RWPE2 (cell line): ENCODE results near the gene ARL6IP5.

Experiments used
- ATAC-seq: fragments of 200-7000 bp; cut with Tn5 transposase; 3 replicates; pipeline ENCODE4 v1.9.1; 2021; ENCODE audit warnings: low read depth
- DNase-seq: peaks from one replicate; pipeline ENCODE4 v3.0.0-alpha.2; 2020; ENCODE audit warnings: low spot score
- H3K27ac ChIP-seq: fragments of 450-650 bp; 2 replicates; pipeline ENCODE4 v1.5.1; 2017; ENCODE audit warnings: mild to moderate bottlenecking; ENCODE audit not compliant: poor library complexity, severe bottlenecking
- H3K27me3 ChIP-seq: fragments of 250-450 bp; sonication (Bioruptor Pico); 2 replicates; pipeline ENCODE4 v1.5.1; 2021; ENCODE audit warnings: mild to moderate bottlenecking, moderate library complexity; ENCODE audit not compliant: insufficient read depth, poor library complexity, severe bottlenecking
- H3K36me3 ChIP-seq: fragments of 250-450 bp; sonication (Bioruptor Pico); 2 replicates; pipeline ENCODE4 v1.5.1; 2020; ENCODE audit warnings: low read depth, mild to moderate bottlenecking, moderate library complexity
- H3K4me1 ChIP-seq: fragments of 250-450 bp; sonication (Bioruptor Pico); 2 replicates; pipeline ENCODE4 v1.5.1; 2021; ENCODE audit warnings: mild to moderate bottlenecking, moderate library complexity; ENCODE audit not compliant: insufficient read depth, poor library complexity, severe bottlenecking
- H3K4me3 ChIP-seq: fragments of 250-450 bp; sonication (Bioruptor Pico); 2 replicates; pipeline ENCODE4 v1.5.1; 2021; ENCODE audit warnings: mild to moderate bottlenecking, moderate library complexity; ENCODE audit not compliant: severe bottlenecking
- H3K9me3 ChIP-seq: fragments of 250-450 bp; sonication (Bioruptor Pico); 2 replicates; pipeline ENCODE4 v1.5.1; 2021; ENCODE audit warnings: mild to moderate bottlenecking, moderate library complexity; ENCODE audit not compliant: severe bottlenecking
- CTCF ChIP-seq: fragments of 450-650 bp; IDR thresholded peaks from one replicate; pipeline ENCODE4 v1.5.1; 2017; ENCODE audit warnings: mild to moderate bottlenecking, moderate library complexity; ENCODE audit not compliant: poor library complexity, severe bottlenecking

ARL6IP5 gene

GRCh38 chr3:69103123-69103522, 18.4 kb downstream of the ARL6IP5 start:
- Histone ChIP-seq H3K4me3 (no peak overlapping the region), H3K4me1 (no peaks in the 10 kb centered on the region), H3K27ac (no peak overlapping the region), H3K9me3 (no peaks in the 10 kb centered on the region), H3K36me3 (peaks cover 60% of the 10 kb centered on the region), H3K27me3 (no peaks in the 10 kb centered on the region)
- ATAC-seq (no peak), DNase-seq (no peak)
- no peak for TF ChIP-seq CTCF

GRCh38 chr3:69104586-69104985, 19.8 kb downstream of the ARL6IP5 start:
- ATAC-seq (no peak), DNase-seq (no peak)
- Histone ChIP-seq H3K4me3 (no peak overlapping the region), H3K27ac (no peak overlapping the region), H3K4me1 (no peaks in the 10 kb centered on the region), H3K27me3 (no peaks in the 10 kb centered on the region), H3K36me3 (peaks cover 57% of the 10 kb centered on the region), H3K9me3 (no peaks in the 10 kb centered on the region)
- TF ChIP-seq CTCF, result no peak

- TF ChIP-seq CTCF, result no peak
- Histone ChIP-seq H3K27ac (no peak overlapping the region), H3K4me3 (no peak overlapping the region), H3K27me3 (no peaks in the 10 kb centered on the region), H3K36me3 (peaks cover 50% of the 10 kb centered on the region), H3K4me1 (no peaks in the 10 kb centered on the region), H3K9me3 (no peaks in the 10 kb centered on the region)
- DNase-seq (no peak), ATAC-seq (no peak)
Observed at GRCh38 chr3:69105320-69105719, 20.6 kb downstream of the ARL6IP5 start.

GRCh38 chr3:69107841-69108240, 23.1 kb downstream of the ARL6IP5 start:
- Histone ChIP-seq H3K4me1 (no peaks in the 10 kb centered on the region), H3K4me3 (no peak overlapping the region), H3K9me3 (no peaks in the 10 kb centered on the region), H3K27me3 (no peaks in the 10 kb centered on the region), H3K36me3 (peaks cover 33% of the 10 kb centered on the region), H3K27ac (no peak overlapping the region)
- DNase-seq, result no peak
- TF ChIP-seq CTCF, result no peak
- no peak for ATAC-seq

GRCh38 chr3:69108811-69109210, 24.1 kb downstream of the ARL6IP5 start:
- TF ChIP-seq CTCF, result no peak
- Histone ChIP-seq H3K4me1 (no peaks in the 10 kb centered on the region), H3K27me3 (no peaks in the 10 kb centered on the region), H3K36me3 (peaks cover 24% of the 10 kb centered on the region), H3K9me3 (no peaks in the 10 kb centered on the region), H3K4me3 (no peak overlapping the region), H3K27ac (no peak overlapping the region)
- no peak for DNase-seq
- ATAC-seq, result no peak
